H1 (cell line): ENCODE data around the gene NMU.
"Not testable (repeated sequence)": the region's sequence is repeated elsewhere in the genome, so short reads cannot be mapped to it uniquely, and the experiment has no call there.

ENCODE experiments used
- ATF2 ChIP-seq: IDR thresholded peaks from 2 replicates; pipeline ENCODE4 v1.6.1; 2012; ENCODE audit warnings: low read length, inconsistent platforms
- BCL11A ChIP-seq, 2 experiments: IDR thresholded peaks; one replicate each; pipeline ENCODE4 v1.6.1; 2011; ENCODE audit warnings: low read depth in 2 of 2, low read length in 2 of 2, mild to moderate bottlenecking in 2 of 2
- CTCF ChIP-seq, 3 experiments: IDR thresholded peaks; 1 replicate in 2 of 3; 2 replicates in 1 of 3; pipeline versions ENCODE4 v1.5.1 to v1.6.1; 2011; ENCODE audit warnings: low read length in 3 of 3, mild to moderate bottlenecking in 3 of 3, inconsistent platforms in 2 of 3, low read depth in 1 of 3, moderate library complexity in 1 of 3; ENCODE audit not compliant: insufficient read depth in 1 of 3; ENCODE audit errors: control extremely low read depth in 1 of 3
- EP300 ChIP-seq, 2 experiments: IDR thresholded peaks; 1 replicate in 1 of 2; 2 replicates in 1 of 2; pipeline ENCODE4 v1.6.1; 2011 to 2012; ENCODE audit warnings: low read depth in 2 of 2, low read length in 2 of 2, mild to moderate bottlenecking in 2 of 2, borderline replicate concordance in 1 of 2, inconsistent platforms in 1 of 2, moderate library complexity in 1 of 2
- MAX ChIP-seq: IDR thresholded peaks from 2 replicates; pipeline ENCODE4 v1.6.1; 2012; ENCODE audit warnings: inconsistent platforms

GRCh38 chr4:55582773-55583172 lies 53.3 kb downstream of the NMU start:
- TF ChIP-seq BCL11A (IDR thresholded peaks at IDR 0.05; ENCODE audit: low read depth in 2 of 2, low read length in 2 of 2); CTCF (IDR thresholded peaks at IDR 0.05; ENCODE audit: control extremely low read depth in 1 of 3, insufficient read depth in 1 of 3, low read depth in 1 of 3, low read length in 3 of 3); ATF2; EP300 (IDR thresholded peaks at IDR 0.05; ENCODE audit: borderline replicate concordance in 1 of 2, low read depth in 2 of 2, low read length in 2 of 2); MAX: not testable (repeated sequence)
